T-helper 2 cell (primary cell): ENCODE results near the gene PXT1.
"Not testable (repeated sequence)": the region's sequence is repeated elsewhere in the genome, so short reads cannot be mapped to it uniquely, and the experiment has no call there.

ENCODE experiments used
- DNase-seq, 5 experiments: peaks; one replicate each; pipeline versions ENCODE4 v3.0.0 to v3.0.0-alpha.2; 2012 to 2022

The PXT1 gene

DNA sequence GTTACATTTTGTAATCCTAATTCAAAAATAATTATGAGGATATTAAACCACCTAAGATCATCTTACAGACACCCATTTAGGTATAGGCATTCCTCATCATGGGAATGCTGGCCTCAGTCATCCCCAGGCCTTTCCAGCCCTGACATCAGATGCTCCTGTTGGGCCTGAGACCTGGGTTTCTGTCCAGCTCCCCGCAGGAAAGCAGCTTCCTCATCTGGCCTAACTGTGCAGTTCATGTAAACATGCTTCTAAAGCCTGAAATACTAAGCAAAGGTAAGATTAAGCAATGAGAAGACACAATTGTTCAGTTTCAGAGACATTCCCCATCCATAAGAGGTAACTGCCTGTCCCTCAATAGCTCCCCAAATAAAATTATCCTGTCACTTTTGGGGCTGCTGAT lies 74.2 kb downstream of the PXT1 start:
- DNase-seq: no peak

DNA sequence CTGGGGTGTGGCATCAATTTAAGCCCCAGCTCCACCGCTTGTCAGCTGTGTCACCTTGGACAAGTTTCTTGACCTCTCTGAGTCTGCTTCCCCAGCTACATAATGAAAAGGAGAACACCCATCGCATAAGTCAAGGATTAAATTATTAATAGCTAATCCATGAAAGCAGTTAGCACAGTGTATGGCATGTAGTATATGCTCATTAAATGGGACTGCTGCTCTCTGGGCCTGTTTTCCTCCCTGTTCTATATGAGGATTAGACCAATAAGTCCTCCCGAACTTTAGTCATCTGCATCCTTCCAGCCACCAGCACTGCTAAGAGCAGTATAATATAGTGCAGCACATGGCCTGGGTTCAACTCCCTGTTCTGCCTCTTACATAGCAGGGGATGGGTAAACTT lies 74.9 kb downstream of the PXT1 start:
- DNase-seq: no peak

DNA sequence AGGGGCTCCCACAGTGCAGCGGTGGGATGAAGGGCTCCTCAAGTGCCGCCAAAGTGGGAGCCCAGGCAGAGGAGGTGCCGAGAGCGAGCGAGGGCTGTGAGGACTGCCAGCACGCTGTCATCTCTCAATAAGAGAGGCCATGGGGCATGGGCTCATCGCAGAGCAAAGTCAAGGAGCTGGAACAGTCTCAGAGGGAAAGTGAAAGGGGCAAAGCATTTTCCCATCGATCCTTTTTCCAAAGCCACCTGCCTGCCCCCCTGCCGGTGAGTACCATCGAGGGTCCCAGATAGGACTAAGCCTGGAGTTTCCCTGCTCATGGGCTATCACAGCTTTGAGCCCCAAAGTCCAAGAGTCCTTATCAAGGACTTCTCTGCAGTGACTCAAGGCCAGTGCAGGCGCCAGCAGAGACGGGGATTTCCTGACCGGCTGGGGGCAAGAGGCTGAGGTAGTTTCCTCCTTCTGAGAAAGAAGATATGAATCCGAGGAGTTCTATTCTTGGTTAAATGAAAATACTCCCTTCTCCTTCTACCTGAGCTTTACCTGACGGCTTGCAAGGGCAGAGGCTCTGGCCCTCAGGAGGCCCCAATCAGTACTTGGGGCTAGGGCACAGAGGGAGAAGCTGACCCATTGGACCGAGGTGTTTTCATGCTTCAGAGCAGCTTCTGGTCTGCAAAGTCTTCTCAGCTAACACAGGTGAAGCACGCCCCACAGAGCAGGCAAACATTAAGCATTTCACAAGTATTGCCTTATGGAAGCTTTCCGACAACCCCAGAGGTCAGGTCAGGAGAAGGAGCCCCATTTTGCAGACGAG lies 77.8 kb downstream of the PXT1 start:
- peak in 1 of 5 experiments; percentile 32 for DNase-seq

DNA sequence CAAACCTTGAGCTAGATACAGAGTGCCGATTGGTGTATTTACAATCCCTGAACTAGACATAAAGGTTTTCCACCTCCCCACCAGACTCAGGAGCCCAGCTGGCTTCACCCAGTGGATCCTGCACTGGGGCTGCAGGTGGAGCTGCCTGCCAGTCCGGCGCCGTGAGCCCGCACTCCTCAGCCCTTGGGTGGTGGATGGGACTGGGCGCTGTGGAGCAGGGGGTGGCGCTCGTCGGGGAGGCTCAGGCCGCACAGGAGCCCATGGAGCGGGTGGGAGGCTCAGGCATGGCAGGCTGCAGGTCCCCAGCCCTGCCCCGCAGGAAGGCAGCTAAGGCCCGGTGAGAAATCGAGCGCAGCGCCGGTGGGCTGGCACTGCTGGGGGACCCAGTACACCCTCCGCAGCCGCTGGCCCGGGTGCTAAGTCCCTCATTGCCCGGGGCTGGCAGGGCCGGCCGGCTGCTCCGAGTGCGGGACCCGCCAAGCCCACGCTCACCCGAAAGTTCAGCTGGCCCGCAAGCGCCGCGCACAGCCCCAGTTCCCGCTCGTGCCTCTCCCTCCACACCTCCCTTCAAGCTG lies 78.5 kb downstream of the PXT1 start:
- DNase-seq: not testable (repeated sequence)

DNA sequence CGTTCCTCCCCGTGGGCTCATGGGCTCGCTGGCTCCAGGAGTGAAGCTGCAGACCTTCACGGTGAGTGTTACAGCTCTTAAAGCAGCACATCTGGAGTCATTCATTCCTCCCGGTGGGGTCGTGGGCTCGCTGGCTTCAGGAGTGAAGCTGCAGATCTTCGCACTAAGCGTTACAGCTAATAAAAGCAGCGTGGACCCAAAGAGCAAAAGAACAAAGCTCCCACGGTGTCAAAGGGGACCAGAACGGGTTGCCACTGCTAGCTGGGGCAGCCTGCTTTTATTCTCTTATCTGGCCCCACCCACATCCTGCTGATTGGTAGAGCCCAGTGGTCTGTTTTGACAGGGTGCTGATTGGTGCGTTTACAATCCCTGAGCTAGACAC lies 79.3 kb downstream of the PXT1 start:
- not testable (repeated sequence) for DNase-seq

DNA sequence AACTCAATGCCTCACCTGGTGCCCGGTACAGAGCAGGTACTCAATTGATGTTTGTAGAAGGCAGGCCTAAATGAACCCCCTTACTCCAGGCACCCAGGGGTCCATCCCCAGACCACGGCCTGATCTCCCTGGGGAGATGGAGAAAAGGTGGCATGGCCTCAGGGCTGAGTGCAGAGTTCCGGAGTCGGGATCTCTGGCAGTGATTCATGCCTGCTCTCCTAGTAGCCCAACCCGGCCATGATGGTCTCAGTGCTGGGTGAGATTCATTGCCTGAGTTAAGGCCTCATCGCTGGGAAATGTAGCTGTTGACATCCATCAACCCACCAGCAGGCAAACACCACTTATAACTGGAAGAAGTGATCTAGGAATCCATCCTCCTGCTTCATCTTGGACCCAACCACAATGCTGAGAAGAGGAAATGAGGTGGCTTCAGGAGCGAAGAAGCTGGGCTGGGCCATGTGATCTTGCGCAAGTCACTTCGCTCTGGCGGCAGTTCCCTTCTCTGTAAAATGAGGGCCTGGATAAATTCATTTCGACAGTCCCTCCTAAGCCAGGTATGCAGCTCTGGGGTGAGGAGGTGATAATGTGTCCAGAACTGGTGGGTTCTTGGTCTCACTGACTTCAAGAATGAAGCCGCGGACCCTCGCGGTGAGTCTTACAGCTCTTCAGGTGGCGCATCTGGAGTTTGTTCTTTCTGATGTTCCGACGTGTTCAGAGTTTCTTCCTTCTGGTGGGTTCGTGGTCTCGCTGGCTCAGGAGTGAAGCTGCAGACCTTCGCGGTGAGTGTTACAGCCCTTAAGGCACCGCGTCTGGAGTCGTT lies 79.9 kb downstream of the PXT1 start:
- DNase-seq: no peak

DNA sequence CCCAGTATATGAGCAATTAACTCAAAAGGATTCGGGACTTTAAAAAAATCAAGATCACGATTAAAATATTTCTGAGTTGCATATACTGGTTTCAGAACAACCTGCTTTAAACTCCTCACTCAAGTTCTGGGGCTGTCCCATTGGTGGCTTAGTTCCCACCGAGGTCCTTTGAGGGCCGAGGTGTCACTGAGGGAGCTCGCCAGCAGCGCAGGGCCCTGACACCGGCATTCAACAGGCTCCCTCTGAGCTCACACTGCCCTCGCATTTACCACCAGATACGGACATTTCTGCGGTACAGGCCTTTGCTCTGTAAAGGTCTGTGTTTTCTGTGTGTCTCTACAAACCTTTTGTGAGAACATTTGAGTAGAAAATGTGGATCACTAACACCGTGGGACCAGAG lies 81.6 kb downstream of the PXT1 start:
- no peak for DNase-seq

DNA sequence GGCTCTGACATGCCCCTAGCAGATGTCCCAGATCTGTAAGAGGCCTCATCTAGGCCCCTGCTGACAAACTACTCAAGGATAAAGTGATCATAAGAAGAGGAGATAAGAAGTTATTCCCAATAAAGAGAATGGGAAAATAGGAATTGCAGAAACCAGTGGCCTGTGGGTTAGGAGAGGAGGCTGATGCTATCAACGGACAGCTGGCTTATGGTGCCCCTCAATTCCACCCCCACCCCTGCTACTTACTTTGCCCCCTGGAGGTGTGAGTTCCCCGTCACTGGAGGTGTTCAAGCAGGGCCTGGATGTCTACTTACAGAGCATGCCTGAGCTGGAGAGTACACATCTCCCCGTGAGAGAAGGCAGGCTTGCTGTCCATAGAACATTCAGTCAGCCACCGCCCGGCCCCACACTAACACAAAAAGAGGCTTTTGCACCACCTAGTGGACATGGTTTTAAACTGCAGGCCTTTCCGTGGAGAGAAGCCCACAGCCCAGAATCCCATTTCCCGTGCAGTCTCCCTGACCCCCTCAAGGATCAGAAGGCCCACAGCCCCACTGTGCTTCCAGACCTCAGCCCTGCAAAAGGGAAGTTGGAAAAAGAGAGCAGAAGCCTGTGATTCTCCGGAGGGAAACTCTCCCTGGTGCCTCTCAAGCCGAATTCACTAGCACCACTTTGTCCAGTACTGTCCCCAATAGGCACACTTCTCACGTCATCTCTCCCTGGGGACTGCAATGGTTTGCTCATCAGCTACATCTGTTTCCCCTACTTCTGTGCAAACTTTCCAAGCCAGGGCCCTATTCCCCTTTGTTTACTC lies 82.2 kb downstream of the PXT1 start:
- DNase-seq: peak; percentile 19 to 74 (median 52)

DNA sequence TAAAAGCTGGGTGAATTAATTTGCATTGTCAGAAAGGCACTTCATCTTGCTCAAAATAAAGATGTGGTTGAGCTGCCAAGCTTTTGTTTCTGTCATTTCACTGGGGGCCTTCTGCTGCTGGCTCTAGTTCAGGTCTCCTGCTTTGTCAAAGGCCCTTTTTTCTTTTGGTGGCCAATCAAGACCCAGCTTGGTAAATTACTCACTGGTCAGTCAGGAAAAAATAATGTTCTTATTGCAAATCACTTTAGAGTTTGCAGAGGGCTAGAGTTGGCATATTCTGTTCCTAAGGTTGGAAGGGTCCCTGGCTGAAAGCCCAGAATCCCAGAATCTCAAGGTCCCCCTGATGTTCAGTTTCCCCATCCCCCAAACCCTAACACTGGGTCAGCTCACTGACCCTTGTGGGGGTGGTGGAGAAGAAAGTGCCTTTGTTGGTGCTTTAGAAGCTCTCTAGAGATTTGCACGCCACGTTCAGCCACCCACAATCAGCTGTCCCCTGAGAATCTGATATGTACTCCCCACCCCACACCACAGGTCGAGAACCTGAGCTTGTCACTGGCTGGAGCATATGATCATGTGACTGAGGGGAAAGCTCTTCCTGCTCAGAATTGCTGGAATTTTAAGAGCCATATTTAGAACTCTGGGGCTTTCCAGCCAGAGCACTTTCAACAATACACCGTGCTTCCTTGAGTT lies 84.3 kb downstream of the PXT1 start:
- no peak for DNase-seq

DNA sequence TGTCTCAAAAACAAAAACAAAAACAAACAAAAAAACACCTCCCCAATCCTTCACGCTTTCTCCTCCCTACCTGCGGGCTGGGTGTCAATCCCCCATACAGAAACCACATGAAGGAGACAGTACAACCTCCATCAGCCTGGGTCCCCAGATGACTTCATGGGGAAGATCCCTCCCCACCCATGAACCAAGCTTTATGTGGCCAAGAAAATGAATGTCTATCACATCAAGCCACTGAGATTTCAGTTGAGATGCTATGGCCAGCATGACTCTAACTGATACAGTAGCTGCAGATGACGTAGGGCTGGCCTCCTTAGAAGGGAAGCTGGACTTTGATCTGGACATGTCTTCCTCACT lies 84.8 kb downstream of the PXT1 start:
- peak in 1 of 5 experiments; percentile 29 for DNase-seq

DNA sequence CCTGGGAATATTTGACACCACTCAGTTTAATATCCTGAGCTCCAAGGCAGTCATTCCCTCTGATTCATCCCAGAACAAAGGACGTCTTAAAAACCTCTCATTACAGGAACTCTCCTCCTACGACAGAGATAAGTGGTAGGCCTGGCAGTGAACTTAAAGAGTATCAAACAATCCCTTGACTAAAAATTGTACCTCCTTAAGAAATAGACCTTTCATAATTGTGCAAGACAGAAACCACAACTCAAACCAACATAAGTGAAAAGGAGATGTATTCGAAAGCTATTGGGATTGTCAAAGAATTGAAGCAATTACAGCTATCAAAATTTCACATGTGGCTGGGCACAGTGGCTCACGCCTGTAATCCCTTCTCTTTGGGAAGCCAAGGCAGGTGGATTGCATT lies 86.8 kb downstream of the PXT1 start:
- DNase-seq: peak in 1 of 5 experiments; percentile 59

DNA sequence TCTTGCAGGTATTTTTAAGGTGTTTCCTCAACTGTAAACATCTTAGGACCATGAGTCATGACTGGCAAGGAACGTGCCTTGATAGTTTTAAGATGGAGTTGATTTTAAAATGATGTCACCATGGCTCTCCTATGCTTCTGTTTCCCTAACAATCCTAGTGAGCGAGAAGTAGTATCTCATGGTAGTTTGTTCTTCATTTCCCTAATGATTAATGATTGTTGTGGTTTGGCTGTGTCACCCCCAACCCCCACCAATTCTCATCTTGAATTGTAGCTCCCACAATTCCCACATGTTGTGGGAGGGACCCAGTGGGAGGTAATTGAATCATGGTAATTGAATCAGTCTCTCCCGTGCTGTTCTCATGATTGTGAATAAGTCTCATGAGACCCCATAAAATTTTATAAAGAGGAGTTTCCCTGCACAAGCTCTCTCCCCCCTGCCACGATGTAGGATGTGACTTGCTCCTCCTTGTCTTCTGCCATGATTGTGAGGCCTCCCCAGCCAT lies 89.2 kb downstream of the PXT1 start:
- no peak for DNase-seq

DNA sequence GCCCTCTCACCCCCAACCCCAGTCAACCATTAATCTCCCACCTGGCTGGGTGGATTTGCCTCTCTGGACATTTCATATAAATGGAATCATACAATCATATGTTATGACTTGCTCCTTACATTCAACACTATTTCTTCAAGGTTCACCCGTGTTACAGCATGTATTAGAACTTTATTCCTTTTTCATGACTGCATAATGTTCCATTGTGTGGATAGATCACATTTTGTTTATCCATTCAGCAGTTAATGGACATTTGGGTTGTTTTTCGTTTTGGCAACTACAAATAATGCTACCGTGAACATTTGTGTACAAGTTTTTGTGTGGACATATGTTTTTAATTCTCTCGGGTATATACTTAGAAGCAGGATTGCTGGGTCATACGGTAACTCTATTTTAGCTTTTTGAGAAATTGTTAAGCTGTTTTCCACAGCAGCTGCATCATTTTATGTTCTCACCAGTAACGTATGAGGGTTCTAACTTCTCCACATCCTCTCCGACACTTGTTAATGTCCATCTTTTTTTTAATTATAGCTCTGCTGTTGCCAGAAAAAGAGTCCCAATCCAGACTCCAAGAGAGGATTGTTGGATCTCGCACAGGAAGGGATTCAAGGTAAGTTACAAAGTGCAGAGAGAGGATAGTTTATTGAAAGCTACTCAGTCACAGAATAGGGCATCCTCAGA lies 90.0 kb downstream of the PXT1 start:
- no peak for DNase-seq

DNA sequence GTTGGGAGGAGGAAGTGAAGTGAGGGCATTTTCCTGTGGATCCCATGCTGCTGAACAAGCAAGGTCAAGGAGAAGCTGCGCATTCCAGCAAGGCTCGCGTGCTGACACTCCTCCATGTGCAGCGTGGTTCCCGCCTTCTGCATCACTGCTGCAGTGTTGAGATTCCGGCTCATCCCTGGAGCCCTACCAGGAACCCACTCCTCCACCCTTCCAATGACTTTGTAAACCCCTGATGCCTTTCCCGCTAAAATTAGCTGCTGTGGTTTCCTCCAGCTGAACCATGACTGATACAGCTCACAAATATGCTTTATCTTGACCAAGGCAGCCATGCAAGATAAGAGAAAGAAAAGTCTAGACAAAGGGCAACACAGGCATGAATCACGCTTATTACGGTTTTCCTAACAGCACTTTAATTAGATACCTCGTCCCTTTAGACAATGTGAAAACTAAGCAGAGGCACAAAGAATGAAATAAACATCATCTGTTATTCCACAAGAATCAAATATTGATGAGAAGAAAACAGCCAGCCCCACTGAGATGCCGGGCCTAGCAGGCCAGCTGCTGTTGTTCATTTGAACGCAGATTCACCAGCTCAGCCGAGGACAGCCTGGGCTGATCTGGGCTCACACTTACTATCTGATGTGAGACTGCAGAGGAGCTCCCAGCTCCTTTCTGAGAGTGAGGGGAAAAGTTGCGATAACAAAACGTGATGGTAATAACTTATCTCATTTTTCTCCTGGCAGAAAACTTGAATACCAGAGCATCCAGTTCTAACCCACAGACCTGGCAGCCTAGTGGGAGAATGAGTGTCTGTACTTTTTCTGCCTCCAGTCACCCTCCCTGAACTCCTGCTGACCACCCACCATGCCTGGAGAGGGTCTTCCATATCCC lies 91.7 kb downstream of the PXT1 start:
- no peak for DNase-seq

DNA sequence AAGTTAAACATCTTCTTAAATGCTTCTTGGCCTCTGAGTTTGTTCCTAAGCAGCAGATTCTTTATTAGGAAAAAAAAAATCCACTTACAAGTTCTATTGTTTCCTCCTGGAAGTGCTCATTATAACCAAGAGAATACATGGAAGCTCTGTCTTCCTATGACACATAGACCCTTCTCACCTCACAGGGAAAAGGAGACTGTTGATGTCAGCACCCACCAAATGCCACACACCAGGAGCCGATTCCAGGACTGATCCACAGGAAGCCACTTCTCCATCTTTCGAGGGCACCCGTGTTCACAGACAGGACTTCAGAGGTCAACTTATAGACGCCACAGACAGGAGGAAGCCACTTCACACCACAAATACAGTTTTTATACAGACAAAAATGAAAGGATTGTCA lies 92.6 kb downstream of the PXT1 start:
- no peak for DNase-seq

DNA sequence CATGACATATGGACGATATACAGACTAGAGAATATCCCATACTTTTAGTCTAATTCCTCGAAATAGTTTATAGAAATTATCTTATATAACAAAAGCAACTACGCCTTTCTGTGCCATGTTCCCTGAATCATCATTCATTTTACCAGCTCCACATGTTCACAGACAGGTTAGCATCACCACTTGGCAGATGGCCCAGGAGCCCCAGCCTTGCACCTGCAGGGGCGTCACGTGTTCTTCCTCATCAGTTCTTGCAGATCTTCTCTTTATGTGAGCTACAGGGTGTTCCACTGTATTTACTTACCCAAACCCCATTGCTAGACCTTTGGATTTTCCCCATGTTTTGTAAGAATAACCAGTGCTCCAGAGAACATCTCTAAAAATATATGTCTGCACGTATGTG lies 93.4 kb downstream of the PXT1 start:
- no peak for DNase-seq

DNA sequence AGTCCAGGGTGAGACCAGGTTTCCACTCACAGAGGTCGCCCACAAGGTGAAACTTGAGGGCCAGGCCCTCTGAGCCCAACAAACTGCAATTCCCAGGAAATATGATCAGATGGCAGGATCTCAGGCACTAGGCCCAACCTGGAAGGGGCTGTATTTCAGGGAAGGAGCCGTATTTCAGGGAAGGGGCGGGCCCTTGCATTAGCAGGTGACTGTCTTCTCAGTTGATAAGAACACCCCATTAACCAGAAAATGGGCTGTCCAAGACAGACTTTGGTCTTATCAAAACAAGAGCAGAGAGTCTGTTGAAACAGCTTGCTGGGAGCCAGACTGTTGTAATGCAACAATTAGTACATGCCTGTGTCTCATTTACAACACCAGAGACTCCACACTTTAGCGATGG lies 95.0 kb downstream of the PXT1 start:
- no peak for DNase-seq

DNA sequence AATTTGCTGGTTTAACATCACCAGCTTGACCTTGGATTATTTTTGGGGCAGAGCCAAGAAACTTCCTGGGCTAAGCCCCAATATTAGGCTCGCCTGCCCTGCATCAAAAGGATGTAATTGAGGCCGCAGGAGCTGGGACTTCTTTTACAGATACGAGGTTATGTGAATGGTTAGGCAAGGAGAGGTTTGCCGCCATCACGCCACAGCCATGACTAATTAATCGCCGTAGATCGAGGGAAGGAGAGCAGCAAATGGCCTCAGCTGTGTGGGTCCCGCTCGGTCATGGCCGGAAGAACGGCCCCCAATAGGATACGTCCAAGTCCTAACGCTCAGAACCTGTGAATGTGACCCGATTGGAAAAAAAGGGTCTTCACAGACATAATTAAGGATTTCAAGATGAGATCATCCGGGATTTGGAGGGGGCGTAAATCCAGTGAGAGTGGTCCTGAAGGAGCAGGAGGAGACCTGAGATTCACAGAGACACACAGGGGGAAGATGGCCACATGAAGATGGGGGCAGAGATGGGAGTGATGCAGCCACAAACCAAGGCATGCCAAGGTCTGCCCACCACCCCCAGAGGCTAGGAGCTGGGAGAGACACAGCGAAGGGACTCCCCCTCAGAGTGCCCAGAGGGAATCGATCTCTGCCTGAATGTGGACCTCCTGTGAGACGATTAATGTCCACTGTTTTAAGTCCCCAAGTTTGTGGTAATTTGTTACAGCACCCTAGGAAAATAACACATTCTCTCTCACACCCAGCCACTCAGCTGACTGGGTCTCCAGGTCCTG lies 96.0 kb downstream of the PXT1 start:
- no peak for DNase-seq

DNA sequence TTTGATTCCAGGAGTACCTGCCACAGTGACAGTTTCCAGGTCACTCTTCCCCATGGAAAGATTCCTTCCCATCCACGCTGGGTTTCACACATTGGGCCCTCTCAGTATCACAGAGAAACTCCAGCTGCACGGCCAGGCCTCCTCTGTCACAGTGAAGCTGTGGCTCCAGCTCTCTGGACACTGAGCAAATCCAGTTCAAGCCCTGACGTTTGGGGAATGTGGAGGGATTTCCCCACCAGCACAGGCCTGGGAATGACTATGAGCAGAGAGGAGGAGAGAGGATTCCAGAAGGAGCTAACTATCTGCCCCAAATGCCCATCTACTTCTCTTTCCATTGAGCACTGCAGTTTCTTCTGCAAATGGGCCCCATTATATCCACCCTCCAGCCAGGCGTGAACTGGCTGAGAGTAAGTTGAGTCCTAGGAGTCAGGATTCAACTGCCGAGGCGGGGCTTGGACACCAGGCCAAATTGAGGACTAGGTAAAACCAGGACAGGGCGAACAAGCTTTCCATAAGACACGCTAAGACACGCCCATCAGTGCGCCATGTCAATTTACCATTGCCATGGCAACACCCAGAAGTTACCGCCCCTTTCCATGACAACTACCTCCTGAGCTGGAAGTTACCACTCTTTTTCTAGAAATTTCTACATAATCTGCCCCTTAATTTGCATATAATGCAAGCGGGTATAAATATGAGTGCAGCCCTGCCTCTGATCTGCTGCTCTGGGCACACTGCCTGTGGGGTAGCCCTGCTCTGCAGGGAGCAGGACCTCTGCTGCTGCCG lies 96.8 kb downstream of the PXT1 start:
- DNase-seq: no peak
